NCI-H1105 (cell line): Measurements from ENCODE around the gene CACNA2D3.

Source experiments
- DNase-seq: peaks from one replicate; lab custom pipeline; 2025; lab: John Stamatoyannopoulos, UW

The CACNA2D3 gene

DNA sequence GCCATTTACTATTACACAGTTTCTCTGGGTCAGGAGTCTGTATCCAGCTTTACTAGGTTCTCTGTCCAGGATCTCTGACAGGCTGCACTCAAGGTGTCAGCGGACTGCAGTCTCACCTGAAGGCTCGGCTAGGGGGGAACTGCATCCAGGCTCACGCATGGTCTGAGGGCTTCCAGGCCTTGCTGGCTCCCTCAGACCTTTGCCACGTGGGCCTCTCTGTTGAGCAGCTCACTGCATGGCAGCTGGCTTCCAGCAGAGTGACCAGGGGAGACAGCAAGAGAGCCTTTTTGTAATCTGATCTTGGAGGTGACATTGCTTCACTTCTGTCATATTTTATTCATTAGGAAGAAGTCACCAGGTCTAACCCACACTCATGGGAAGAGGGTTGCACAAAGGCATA is 152.3 kb downstream of the CACNA2D3 start:
- no peak for DNase-seq

DNA sequence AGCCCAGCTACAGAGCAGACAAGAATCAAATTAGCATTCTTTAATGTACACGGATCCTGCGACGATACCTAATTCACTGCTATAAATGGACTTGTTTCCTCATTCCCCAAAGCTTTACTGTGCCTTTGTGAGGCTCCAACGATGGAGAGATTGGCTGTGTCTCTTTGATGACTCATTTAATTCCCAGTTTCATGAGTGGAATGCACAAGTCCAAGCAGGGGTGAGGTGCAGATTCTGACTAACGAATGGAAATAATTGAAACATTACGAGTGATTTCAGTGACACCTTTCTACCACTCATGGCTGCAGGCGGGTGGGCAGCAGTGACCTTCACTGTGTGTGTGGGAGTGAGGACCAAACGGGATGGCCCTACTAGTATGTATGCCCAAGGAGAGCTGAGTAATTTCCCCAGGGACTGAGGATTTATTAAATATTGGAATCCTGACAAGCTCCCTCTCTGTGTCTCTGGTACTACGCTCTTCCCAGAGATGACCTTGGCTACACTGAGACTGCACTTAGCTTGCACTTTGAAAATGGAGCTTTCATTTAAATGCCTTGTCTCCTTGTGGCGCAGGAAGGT is 156.7 kb downstream of the CACNA2D3 start:
- no peak for DNase-seq

DNA sequence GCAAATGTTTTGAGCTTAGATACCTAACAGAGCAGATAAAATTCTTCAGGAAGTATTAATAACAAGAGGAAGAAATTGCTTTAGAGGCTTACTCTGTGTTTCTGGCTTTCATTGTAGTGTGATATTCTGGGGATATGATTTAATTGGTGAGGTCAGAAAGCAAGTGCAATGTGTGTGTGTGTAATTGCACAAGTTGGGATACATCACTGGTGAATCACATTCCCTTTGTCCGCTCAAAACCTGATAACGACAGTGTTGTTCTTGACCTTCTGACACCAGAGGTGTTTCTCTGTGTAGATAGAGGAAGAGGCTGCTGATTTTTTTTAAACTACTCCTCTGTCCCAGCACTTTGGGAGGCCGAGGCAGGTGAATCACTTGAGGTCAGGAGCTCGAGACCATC is 161.1 kb downstream of the CACNA2D3 start:
- no peak for DNase-seq

DNA sequence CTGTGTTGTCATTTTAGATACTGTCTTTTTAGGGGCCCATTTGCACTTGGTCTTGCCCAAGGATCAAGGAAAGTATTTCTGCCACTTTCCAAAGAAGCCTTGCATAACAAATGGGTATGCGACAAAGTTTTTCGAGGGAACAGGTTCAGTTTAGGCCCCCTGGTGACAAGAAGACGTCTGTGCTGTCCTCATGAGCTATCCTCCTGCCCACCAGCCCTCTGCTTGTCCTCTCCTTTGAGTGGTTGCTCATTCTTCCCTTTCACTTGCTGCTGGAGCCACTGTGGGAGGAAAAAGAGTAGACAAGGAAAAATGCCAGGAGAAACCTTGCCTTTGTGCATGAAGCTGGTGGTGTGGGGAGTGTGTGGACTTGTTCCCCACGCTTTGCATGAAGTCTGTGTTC is 171.9 kb downstream of the CACNA2D3 start:
- no peak for DNase-seq

DNA sequence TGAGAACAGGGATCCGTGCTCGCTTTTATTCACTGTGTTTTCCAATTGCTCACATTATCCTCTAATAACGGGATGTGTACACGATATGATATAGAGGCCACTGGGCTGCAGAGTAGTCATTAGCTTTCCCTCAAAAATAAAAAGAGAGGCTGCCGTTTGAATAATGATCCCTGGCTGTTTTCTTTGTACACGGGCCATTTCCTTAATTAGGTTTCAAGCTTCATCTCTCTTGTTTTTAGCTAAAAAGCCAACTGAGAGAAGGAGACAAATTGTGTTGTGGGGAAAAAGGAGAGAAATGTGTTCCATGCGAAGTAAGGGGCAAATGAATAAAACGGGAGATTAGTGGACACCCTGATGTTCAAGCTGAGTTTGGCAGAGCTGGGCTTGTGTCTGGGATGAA is 174.2 kb downstream of the CACNA2D3 start:
- no peak for DNase-seq

DNA sequence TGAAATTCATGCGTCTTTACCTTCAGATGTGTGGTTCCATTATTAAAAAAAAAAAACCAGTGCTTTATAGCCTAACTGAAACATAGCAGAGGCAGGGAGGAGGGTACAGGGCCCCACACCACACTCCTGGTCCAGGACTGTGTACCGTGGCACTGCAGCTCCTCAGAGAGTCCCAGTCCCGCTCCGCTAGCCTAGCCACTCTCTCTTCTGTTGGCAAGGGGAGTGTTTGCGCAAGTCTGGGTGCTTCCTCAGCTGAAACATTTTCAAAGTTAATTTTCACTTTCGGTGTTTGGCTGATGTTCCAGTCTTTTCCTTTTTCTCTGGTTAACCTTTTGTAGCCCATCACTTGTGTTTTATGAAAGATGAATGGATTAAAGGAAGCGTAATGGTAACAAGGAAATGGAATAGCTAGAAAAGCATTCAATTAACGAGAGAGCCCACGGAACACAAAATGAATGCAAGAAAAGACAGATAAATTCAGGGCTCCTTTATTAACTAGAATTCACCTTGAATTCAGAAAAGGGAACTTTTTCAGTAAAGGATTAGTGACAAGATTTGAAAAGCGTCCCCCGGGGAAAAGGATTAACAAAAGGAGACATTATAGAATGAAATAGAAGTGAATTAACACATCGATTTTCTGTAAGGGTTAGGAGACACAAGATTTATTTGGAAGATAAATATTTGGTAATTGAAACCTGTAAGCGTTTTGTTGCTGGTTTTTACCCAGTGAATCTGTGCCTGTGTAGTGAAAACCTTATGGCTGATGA is 177.0 kb downstream of the CACNA2D3 start:
- DNase-seq: no peak

DNA sequence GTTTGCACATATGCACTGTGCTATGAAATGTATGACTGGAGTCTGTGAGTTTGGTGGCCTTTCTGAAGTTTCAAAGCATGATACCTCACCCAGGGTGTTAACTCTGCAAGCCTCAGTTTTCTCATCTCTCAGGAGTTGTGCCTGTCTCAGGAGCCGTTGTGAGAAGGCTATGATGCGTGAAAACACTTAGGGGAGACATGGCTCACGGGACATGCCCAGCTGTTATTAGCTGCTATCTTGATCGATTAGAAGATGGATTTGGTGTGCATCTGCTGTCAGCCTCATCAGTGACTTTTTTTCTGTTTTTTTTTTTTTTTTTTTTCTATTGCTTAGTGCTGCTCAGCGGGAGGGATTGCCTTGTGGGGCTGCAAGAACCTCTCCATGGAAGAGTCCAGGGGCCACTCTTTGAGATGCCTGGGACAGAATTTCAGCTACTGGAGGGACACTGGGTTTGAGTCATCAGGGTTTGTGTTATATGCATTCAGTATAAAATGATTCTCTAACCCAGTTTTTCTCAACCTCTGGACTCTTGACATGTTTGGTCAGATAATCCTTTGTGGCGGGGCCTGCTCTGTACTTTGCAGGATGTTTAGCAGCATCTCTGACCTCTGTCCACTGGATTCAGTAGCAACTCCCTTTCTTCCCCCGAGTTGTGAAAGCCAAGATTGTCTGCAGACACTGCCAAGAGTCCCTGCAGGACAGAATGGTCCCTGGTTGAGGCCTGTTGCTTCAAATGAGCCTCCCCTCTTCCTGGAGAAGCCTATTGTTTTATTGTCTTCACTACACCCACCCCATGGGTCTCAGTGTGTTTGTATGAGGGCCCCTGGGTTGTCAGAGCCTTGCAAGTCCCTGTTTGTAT is 181.4 kb downstream of the CACNA2D3 start:
- no peak for DNase-seq

DNA sequence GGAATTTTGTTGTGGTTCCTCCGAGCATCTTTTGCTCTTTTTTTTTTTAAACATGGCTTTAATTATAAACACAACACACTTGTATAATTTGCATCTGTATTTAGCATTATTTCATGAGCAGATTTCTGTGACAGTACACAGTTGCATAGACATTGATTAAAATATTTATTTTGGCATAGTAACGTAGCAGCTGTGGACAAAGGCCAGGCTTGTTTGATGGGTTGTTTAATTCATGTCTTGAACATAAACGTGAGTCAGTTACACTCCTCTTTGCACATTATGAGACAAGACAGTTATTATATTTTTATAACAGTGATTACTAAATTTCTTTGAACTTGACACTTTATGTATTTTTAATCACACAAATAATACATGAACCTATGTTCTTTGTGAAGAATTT is 182.5 kb downstream of the CACNA2D3 start:
- no peak for DNase-seq

DNA sequence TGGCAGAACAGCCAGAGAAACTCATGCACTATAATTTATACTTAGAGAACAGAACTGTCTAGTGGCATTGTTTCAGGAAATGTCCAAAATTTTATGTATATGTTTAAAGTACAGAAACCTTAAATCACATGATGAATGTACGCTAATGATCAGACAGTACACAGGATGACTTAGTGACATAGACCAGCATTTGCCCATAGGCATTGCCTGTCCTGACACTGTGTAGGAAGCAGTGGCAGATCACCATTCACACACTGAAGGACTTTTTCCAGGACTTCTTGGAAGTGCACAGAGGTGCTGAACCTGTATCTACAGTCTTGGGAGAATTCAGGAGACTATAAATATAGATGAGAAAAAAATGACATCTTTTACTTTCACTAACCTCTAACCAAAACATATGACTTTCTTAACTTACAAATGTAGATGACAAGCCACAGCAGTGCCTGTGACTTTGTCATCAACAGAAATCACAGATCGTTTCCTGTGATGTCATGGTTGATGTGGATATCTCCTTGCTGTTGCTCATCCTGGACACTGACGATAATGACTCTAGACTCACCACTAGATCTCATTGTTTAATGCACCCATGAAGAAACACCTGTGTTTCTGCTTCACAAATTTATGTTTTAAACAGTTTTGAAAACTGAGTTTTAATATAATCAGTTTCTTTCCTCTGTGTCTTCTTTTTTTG is 183.2 kb downstream of the CACNA2D3 start:
- DNase-seq: no peak

DNA sequence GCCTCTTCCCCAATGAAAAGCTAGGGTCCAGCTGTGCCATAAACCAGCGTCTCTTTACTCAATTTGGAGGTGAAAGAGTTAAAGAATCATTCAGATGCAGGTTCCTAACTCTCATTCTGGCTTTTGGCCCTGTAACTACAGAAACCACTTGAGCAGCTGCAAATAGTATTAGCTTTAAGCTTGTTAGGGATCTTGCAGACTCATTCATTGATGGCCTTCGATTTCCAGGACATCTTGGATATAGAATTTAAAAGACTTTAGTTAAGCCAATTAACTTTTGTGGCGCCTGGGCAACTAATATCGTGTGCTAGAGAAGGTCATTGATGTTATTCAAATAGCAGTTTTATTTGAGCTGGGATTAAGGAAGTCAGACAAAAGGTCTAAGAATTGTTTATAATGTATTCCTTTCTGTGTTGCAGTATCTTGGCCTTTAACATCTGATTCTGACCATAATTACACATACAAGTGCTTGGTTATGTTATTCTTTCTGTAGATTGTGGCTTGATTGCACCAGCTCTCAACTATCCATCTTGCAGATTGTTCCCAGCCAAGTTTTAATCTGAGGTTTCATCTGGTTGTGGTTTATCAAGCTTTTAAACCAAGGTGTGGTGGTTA is 185.3 kb downstream of the CACNA2D3 start:
- no peak for DNase-seq

DNA sequence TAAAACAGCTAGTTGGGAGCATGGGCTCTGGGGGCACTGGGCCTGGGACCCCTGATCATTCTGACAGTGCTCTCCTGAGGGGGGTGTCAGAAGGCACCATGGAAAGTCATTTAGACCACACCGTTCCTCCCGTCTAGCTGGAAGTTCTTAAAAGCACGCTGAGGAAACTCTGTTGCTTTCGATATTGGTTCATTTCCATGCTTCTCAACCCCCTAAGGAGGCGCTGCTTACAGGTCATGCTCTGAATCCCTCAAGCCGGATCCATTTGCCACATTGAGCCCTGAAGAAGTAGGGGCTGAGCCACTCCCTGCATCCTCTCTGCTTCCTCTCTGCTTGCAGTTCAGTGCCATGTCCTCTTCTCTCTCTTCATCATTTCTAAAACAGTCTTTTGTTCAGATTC is 187.2 kb downstream of the CACNA2D3 start:
- no peak for DNase-seq

DNA sequence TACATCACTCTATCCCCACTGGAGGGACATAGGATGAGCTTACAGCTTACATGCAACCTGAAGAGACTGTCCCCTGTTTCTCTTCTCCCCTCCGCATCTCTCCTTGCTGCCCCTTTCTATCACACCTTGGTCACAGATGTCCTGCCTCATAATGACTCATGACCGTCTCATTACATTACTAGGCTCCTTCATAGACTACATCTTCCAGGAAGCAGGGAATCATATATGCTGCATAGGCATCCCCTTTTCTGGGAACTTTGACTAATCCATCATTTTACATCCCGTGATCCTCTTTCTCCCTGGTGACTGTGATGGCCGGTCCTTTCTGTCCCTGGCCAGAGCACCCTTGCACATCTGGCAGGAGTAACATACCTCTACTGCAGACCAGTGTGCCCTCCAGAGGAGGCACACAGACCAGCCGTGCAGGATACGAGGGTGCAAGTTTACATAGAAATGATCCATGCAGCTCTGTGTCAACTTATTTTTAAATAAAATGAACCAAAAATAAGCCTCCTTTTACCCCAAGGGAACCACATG is 188.9 kb downstream of the CACNA2D3 start:
- no peak for DNase-seq

DNA sequence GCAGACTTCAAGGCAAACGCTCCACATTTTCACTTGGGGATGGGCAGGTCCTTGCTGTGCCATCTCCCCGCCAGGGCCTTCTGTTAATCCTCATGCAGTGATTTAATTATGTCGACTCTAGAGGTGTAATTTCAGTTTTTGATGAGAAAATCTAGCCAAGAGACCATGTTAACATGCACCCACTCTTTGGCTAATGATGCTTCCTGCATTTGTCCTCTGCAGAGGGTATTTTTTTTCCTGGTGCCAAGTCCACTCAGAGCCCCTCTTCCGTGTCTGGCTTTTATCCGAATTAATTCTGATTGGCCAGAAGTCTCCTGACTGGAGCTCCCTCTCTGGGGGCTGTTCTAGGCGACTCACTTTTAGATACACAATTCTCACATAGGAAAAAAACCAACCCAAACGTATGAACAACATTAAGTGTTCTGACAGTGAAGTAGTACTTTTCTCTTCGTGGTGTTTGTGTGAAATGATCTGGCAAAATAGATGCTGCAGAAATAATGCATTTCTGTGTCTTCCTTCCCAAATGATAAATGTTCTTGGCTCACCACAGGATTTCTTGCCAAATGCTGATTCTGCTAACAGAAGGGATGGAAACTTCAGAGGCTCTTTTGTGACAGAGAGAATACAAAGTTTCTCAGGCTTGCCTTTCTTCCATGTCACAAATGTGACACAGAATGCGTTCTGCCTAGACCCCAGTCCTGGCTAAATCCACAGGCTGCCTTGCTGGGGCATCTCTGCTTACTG is 190.0 kb downstream of the CACNA2D3 start:
- DNase-seq: no peak

DNA sequence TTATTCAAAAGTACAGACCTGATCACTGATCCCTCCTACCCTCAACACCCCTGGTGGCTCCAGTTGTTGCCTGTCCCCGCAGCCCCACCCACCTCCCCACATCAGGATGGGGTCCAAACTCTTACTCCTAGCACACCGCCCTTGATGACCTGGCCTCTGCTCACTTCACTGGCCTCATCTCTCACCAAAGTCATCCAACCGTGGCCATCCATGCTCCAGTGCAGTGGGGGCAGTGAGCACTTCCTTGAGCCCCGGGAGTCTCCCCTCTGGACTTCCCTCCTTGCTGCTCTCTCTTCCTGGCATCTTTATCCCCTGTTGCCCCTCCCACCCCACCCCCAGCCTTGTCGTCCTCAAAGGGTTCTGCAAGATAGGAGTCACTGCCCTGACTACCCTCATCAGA is 191.1 kb downstream of the CACNA2D3 start:
- no peak for DNase-seq

DNA sequence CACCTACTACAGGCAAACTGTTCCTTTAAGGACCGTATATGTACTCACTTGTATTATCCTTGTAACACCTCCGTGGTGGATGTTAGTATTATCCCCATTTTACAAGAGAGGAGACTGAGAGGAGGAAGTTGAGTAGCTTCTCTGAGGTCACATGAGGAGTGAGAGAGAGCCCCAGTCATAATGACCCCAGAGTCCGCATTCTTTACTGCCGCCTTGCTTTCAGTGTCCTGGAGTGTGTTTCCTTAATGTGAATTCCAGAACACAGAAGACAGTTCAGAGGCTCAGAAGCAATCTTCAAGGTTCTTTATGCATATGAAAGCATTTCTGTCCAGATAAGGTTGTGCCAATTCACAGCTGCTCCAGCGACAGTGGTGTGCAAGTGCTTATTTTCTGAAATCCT is 199.2 kb downstream of the CACNA2D3 start:
- no peak for DNase-seq

DNA sequence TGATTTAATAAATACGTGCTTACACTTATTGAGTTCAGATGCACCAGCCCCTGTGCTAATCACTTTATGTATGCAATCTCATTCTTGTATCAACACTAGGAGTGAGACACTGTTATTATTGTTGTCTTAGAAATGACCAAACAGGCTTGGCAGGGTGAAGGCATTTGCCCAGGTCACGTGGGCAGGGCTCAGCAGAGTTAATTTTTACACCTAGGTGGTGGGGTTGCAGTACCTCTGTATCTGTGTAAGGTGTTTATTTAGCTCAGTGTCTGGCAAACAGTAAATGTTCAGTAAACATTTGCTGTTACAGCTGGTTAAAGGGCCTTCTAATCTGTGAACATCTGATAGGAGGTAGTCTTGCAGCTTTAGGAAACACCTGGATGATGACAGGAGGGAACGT is 200.0 kb downstream of the CACNA2D3 start:
- DNase-seq: no peak

DNA sequence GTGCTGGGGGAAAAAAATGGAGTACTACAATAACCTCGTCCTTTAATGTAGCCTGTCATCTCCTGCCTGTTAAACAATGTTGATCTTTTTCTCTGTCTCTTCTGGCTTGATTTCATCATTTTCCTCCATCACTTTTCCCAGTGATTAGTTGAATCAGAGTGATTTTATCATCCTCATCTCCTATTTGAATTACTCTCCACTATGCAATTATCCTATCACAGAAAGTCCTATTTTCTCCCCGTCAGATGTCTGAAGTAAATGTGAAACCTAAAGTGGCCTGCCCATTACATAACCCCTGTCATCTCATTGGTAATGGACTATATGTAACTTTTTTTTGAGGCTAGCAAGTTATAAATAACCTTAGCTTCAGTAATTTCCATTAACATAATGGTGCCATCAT is 201.8 kb downstream of the CACNA2D3 start:
- DNase-seq: no peak

DNA sequence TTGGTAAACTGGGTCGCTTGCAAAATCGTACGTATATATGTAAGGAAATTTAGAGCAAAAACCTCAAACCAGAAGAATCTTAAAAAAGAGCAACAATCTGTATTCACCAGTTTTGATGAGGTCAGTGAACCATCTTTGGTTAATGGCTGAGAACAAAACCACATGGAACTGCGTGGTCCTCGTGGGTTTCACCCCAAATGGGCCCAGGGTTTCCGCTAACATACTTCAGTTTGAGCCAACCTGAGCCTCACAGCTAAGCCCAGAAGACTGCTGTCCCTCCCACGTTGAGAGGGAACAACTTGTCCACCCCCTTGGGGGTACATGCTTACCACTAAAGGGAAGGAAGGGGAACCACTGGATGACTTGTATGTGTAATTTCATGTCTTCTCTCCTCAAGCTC is 204.6 kb downstream of the CACNA2D3 start:
- DNase-seq: no peak

DNA sequence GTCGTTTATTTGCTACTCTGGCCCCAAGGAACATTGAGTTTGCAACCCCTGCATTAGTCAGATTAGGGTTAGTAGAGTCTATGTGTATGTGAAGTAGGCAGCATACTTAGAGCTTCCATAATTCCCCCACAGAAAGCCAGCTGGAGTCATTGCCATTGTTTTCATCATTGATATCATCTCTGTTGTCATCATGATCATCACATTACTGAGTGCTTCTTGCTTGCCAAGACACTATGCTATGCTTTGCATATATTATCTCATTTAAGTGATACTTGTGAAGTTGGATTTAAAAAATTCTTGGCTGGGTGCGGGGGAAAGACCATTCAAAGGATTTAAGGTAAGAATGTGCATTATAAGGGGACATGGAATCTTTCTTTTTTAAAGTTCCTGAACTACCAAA is 209.0 kb downstream of the CACNA2D3 start:
- no peak for DNase-seq

DNA sequence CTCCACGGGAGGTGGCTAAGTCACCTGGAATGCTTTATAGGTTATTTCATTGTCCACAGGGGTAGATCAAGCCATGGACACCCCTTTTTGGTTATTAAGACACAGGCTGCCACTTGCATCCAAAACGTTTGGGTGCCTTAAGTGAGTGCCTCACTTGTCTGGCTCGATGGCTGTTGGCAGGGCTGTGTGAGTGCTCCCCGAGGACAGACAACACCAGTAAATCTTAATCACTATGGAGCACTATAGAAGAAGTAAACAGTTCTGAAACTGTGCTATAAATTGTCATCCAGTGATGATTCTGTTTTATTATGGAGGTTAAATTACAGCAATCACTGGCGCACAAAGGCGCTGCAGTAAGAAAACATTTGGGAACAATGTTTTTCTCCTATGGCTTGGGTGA is 215.5 kb downstream of the CACNA2D3 start:
- DNase-seq: no peak

DNA sequence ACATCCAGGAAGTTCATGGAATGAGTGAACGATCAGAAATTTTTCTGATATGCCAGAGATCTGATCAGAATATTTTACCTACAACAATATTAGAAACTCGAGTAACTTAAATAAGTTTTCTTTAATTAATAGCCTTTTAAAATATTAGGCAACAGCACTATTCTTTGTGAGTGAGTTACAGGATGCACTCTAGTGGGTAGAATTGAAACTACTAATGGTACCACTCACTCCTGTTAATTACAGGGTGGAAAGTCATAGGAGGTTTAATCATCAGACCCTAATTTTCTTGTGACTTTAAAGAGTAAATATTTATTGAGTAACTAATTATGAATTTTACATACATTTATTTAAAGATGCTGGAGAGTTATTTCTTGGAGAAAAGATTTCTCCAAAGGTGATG is 217.3 kb downstream of the CACNA2D3 start:
- no peak for DNase-seq
